T-cell (primary cell): ENCODE data around the gene TAF1C. TPM values are rescaled to one million over a fixed set of nuclear protein-coding genes. Genes with fewer than 3 reads are reported as not detected.
A peak's percentile ranks its signal among the peaks of the same experiment; 100 is the strongest.

Source experiments
- ATAC-seq, 4 experiments: fragments of 200-7000 bp in 3 of 4; fragments of 150-1000 bp in 1 of 4; cut with Tn5 transposase; replicated peaks in 1 of 4; 1 replicate in 3 of 4; 2 replicates in 1 of 4; pipeline ENCODE4 v1.10.0; 2021; ENCODE audit warnings: moderate library complexity in 3 of 4, mild to moderate bottlenecking in 2 of 4, moderate number of reproducible peaks in 1 of 4
- CTCF ChIA-PET, 2 donors: fragments of 300-600 bp; sonication (Branson Sonifier 250); formaldehyde crosslinking; loops; one replicate each; lab custom pipeline; 2022; ENCODE audit warnings: antibody characterized with exemption in 2 of 2; lab: Charles Lee
- POLR2A ChIA-PET, 2 donors: fragments of 300-600 bp; sonication (Branson Sonifier 250); formaldehyde crosslinking; loops; one replicate each; lab custom pipeline; 2022; ENCODE audit warnings: antibody characterized with exemption in 2 of 2; lab: Charles Lee
- DNase-seq, 35 experiments: peaks; one replicate each; pipeline versions ENCODE4 v3.0.0 to v3.0.0-alpha.2; 2013 to 2023
- H3K27ac ChIP-seq: one replicate; pipeline ENCODE4 v1.5.1; 2013; ENCODE audit warnings: low read length
- H3K27me3 ChIP-seq, 2 experiments: replicated peaks in 1 of 2; 1 replicate in 1 of 2; 2 replicates in 1 of 2; pipeline versions ENCODE4 v1.6.1 to v1.7.0; 2013; ENCODE audit warnings: low read length in 1 of 2, mixed read lengths in 1 of 2; ENCODE audit not compliant: control insufficient read depth in 2 of 2, insufficient read depth in 2 of 2; ENCODE audit errors: extremely low read depth in 1 of 2
- H3K36me3 ChIP-seq, 2 donors: 1 replicate in 1 of 2; 2 replicates in 1 of 2; pipeline versions ENCODE4 v1.6.1 to v1.7.0; 2013; ENCODE audit warnings: low read length in 1 of 2; ENCODE audit not compliant: control insufficient read depth in 2 of 2, insufficient read depth in 1 of 2; ENCODE audit errors: extremely low read depth in 1 of 2
- H3K4me1 ChIP-seq, 2 experiments: 1 replicate in 1 of 2; 2 replicates in 1 of 2; pipeline versions ENCODE4 v1.6.1 to v1.7.0; 2013; ENCODE audit warnings: low read length in 2 of 2, mixed read lengths in 1 of 2; ENCODE audit not compliant: insufficient read depth in 2 of 2, control insufficient read depth in 1 of 2; ENCODE audit errors: extremely low read depth in 1 of 2
- H3K4me3 ChIP-seq, 2 donors: 1 replicate in 1 of 2; 2 replicates in 1 of 2; pipeline versions ENCODE4 v1.5.1 to v1.7.0; 2013; ENCODE audit warnings: mild to moderate bottlenecking in 2 of 2, low read length in 1 of 2, moderate library complexity in 1 of 2; ENCODE audit not compliant: control insufficient read depth in 1 of 2; ENCODE audit errors: extremely low read depth in 1 of 2
- H3K9me3 ChIP-seq: 2 replicates; pipeline ENCODE4 v1.7.0; 2013
- H3K27ac Mint-ChIP-seq, 2 donors: one replicate each; pipeline ENCODE4 v1.8.0; 2020 to 2021; ENCODE audit warnings: mild to moderate bottlenecking in 2 of 2, mixed read lengths in 2 of 2
- H3K27me3 Mint-ChIP-seq, 2 donors: one replicate each; pipeline ENCODE4 v1.8.0; 2021 to 2022; ENCODE audit warnings: mixed read lengths in 2 of 2
- H3K36me3 Mint-ChIP-seq: one replicate; pipeline ENCODE4 v1.8.0; 2021; ENCODE audit warnings: mixed read lengths
- H3K4me1 Mint-ChIP-seq, 3 donors: one replicate each; pipeline ENCODE4 v1.8.0; 2020 to 2022; ENCODE audit warnings: mixed read lengths in 3 of 3, mild to moderate bottlenecking in 1 of 3
- H3K4me3 Mint-ChIP-seq, 3 donors: one replicate each; pipeline ENCODE4 v1.8.0; 2020 to 2022; ENCODE audit warnings: mild to moderate bottlenecking in 3 of 3, mixed read lengths in 3 of 3, moderate library complexity in 3 of 3
- H3K9me3 Mint-ChIP-seq, 3 donors: one replicate each; pipeline ENCODE4 v1.8.0; 2020 to 2022; ENCODE audit warnings: mixed read lengths in 3 of 3
- WGBS: methylation state at CpG from one replicate; pipeline ENCODE4 v1.1.5; 2013; ENCODE audit warnings: missing lambda C conversion rate; ENCODE audit not compliant: insufficient coverage; 5-methylcytosine and 5-hydroxymethylcytosine counted together
- total RNA-seq, 35 experiments: library from RNA in 6 of 35; stranded (reverse) in 6 of 35; fragments of 120-200 nt in 1 of 35; gene quantifications; one replicate each; pipeline versions ENCODE4 v1.2.1 to v1.2.4 and lab custom pipeline; 2013 to 2026

TAF1C gene
- total RNA-seq, 5 donors from 2014 or later (not counting 1 experiment from before 2014, with no cell fraction given): 81.9 to 97.6 (median 92.8) TPM

DNA sequence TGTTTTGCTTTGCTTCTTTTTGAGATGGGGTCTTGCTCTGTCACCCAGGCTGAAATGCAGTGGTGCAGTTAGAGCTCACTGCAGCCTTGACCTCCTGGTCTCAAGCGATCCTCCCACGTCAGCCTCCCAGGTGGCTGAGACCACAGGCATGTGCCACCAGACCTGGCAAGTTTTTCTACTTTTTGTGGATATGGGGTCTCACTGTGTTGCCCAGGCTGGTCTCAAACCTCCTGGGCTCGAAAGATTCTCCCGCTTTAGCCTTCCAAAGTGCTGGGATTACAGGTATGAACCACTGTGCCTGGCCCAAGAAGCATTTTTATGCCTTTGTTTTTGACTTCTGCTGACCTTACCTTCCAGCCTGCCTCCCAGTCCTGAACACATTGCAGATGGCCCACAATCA is 31.6 kb downstream of the TAF1C start:
- Mint-ChIP-seq H3K36me3 (no peaks in the 10 kb centered on the region), H3K9me3 (no peaks in the 10 kb centered on the region), H3K4me3 (no peak overlapping the region), H3K4me1 (no peaks in the 10 kb centered on the region), H3K27me3 (peaks cover 13 to 28% of the 10 kb centered on the region in 2 donors), H3K27ac (no peak overlapping the region)
- no peaks in the 10 kb centered on the region for H3K9me3 ChIP-seq
- H3K4me3 ChIP-seq: no peak overlapping the region
- no peaks in the 10 kb centered on the region for H3K36me3 ChIP-seq
- ChIA-PET POLR2A (no interaction called here), CTCF (no interaction called here)
- WGBS: 96% methylated on average over 4 of the region's 4 CpGs
- H3K27ac ChIP-seq: no peak overlapping the region
- H3K4me1 ChIP-seq: no peaks in the 10 kb centered on the region
- ATAC-seq (no peak), DNase-seq (no peak)
- H3K27me3 ChIP-seq: peaks cover 0 to 34% of the 10 kb centered on the region in 2 experiments

DNA sequence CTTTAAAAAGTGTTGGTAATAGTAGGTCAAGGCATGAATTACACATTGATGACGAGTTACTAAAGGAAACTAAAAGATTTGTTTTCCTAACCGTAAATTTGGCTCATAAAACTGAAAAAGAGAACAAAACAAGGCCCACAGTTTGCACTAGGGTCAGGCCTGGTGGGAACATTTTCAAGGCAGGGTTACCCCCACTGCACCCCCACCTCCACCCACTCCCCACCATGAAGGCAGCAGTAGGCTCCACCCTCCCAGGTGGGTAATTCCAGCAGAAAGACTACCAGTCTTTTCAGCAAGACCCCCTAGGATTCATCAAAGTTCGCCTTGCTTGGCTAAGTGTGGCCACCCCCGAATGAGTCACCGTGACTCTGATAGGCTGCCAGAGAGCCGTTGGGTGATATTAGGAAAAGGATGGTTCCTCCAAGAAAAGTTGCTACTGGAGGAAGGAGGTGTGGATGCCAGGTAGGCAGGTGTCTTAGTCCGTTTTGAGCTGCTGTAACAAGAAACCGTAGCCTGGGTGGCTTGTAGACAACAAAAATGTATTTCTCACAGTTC is 33.1 kb downstream of the TAF1C start:
- POLR2A ChIA-PET: no interaction called here
- Mint-ChIP-seq H3K27me3 (peaks cover 8 to 25% of the 10 kb centered on the region in 2 donors), H3K27ac (no peak overlapping the region), H3K9me3 (no peaks in the 10 kb centered on the region), H3K4me3 (no peak overlapping the region), H3K4me1 (no peaks in the 10 kb centered on the region), H3K36me3 (no peaks in the 10 kb centered on the region)
- Histone ChIP-seq H3K4me1 (no peaks in the 10 kb centered on the region), H3K4me3 (no peak overlapping the region), H3K27me3 (peaks cover 0 to 38% of the 10 kb centered on the region in 2 experiments), H3K36me3 (no peaks in the 10 kb centered on the region), H3K27ac (no peak overlapping the region), H3K9me3 (no peaks in the 10 kb centered on the region)
- ATAC-seq: no peak
- CTCF ChIA-PET: no interaction called here
- 70% methylated on average over 5 of the region's 8 CpGs for WGBS
- DNase-seq: no peak

DNA sequence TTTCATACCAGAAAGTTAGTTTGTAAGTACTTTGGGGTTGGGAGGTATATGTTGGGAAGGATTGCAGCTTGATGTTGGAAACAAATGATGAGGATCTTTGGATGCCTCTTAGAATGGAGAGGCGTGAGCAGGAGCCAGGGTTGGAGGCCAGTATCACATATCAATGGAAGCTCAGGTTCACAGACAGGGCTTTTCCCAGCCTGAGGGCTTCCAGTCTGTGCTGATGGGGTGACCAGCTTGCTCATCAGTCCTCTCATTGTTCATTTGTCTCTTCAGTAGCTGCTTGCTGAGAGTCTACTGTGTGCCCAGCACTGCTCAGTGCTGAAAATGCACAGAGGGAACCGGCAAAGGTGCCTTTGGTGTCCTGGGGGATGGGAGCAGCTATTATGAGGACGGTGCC is 35.9 kb downstream of the TAF1C start:
- no peaks in the 10 kb centered on the region for H3K36me3 ChIP-seq
- H3K27me3 ChIP-seq: peaks cover 4 to 34% of the 10 kb centered on the region in 2 experiments
- no peak overlapping the region for H3K4me3 Mint-ChIP-seq
- ChIA-PET POLR2A (no interaction called here), CTCF (interaction anchor here in 1 of 2 donors (1.1 kb wide), 1 partner anchor 9 kb away, joined by 3 read pairs; no protein-coding TSS in a partner anchor)
- H3K27me3 Mint-ChIP-seq: peaks cover 4 to 18% of the 10 kb centered on the region in 2 donors
- H3K9me3 Mint-ChIP-seq: no peaks in the 10 kb centered on the region
- no peak overlapping the region for H3K4me3 ChIP-seq
- no peak overlapping the region for H3K27ac Mint-ChIP-seq
- H3K4me1 ChIP-seq: no peaks in the 10 kb centered on the region
- 63% methylated on average over 2 of the region's 3 CpGs for WGBS
- no peaks in the 10 kb centered on the region for H3K36me3 Mint-ChIP-seq
- no peaks in the 10 kb centered on the region for H3K4me1 Mint-ChIP-seq
- no peaks in the 10 kb centered on the region for H3K9me3 ChIP-seq
- no peak for DNase-seq
- no peak overlapping the region for H3K27ac ChIP-seq
- ATAC-seq: no peak

DNA sequence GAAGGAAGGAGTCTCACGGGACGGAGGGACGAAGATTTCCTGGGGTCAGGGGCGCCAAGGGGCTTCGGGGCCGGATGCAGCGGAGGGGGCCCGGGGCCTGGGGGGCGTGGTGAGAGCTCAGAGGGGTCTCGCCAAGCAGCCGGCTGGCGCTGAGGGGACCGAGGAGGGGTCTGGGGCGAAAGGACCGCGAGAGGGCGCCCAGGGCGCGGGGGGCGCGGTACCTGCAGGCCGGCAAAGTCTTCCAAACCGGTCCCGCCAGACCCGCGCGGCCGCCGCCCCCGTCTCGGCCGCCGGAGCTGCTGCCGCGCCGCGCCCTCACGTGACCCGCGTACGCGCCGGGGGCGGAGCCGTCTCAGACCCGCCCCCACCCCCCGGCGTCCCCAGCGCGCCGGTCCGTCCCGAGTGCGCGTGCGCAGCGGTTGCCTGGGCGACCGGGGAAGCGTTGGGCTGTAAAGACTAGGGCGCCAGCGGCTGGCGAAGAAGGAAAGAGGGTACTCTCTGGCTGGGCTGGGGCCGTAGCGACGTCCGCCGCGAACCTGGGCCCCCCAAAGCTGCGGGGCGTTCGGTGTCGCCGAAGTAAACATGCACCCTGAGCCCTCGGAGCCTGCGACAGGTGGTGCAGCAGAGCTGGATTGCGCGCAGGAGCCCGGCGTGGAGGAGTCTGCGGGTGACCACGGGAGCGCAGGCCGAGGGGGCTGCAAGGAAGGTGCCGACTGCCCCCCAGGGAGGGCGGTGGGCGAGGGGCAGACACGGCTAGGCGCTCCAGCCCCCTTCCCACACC is 41.8 kb downstream of the TAF1C start, which contains the start of the genes DNAAF1 and HSDL1:
TSS of gene DNAAF1 (plus strand) at position 450 of the 781 bp plus-strand sequence. CDS start at position 583, 133 bp downstream.
TSS of gene HSDL1 (minus strand) at position 319 of the 781 bp plus-strand sequence. CDS start 13,856 bp downstream, outside the sequence.
- Mint-ChIP-seq H3K4me1 (peaks cover 19 to 23% (median 23%) of the 10 kb centered on the region in 3 donors), H3K9me3 (no peaks in the 10 kb centered on the region), H3K36me3 (peaks cover 3% of the 10 kb centered on the region), H3K27ac (peak within 1 kb of the TSS; percentile 76 to 83), H3K4me3 (peak within 1 kb of the TSS; percentile 86 to 99 (median 95)), H3K27me3 (peaks cover 0 to 2% of the 10 kb centered on the region in 2 donors)
- 2% methylated on average over 80 of the region's 89 CpGs for WGBS
- POLR2A ChIA-PET: interaction anchor here in 1 of 2 donors (0.7 kb wide), 1 partner anchor 28 kb away, joined by 3 read pairs; the partner anchor contains the start of gene MBTPS1
- DNase-seq (peak; percentile 83 to 97 (median 92)), ATAC-seq (peak; percentile 86 to 92 (median 88))
- H3K27ac ChIP-seq: no peak within 1 kb of the TSS
- CTCF ChIA-PET: interaction anchor here (0.7 to 1.6 kb wide), 4 partner anchors 28 to 60 kb away, joined by 3 to 5 read pairs (median 4); partner anchors contain the start of genes TAF1C (in 2 of the 2) and MBTPS1 (in 1 of the 2)
- no peaks in the 10 kb centered on the region for H3K9me3 ChIP-seq
- peaks cover 3 to 17% of the 10 kb centered on the region in 2 experiments for H3K4me1 ChIP-seq
- H3K4me3 ChIP-seq: peak within 1 kb of the TSS; percentile 69 to 71
- H3K27me3 ChIP-seq: peaks cover 4 to 22% of the 10 kb centered on the region in 2 experiments
- H3K36me3 ChIP-seq: no peaks in the 10 kb centered on the region

DNA sequence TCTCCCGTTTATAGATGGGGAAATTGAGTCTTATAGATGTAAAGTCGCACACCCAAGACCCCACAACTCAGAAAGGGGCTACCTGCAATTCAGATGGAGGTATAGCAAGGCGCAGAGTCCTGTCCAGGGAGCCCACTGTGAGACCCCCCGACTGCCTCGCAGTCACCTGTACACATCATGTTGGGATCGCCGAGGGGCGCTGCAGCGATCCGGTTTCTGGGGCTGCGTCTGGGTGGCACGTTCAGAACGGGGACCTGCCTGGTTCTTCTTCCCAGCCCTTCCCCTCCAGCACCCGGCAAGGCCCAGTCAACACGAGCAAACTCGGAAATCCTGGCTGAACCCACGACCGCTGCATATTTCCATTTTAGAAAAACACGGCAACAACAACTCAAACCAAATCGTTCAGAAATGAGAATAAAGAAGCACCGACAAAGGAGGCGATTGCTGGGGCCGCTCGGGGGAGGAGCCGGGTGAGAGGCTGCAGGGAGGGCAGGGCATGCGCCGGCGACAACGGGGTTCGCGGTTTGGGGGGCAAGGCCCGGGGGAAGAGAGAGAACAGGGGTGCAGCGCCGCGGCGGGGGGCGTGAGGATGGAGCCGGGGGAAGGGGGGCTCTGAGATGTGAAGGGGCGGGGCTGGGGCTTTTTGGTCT is 42.5 kb downstream of the TAF1C start:
- no peaks in the 10 kb centered on the region for H3K9me3 Mint-ChIP-seq
- POLR2A ChIA-PET: interaction anchor here (0.6 to 0.7 kb wide), 4 partner anchors 25 to 552 kb away, joined by 3 to 7 read pairs (median 3); partner anchors contain the start of gene MBTPS1 (in 1 of the 2)
- peaks cover 7% of the 10 kb centered on the region for H3K36me3 Mint-ChIP-seq
- peak overlapping the region; percentile 65 to 71 for H3K4me3 ChIP-seq
- H3K27me3 Mint-ChIP-seq: no peaks in the 10 kb centered on the region
- no peaks in the 10 kb centered on the region for H3K36me3 ChIP-seq
- peak overlapping the region; percentile 86 to 99 (median 95) for H3K4me3 Mint-ChIP-seq
- no peak overlapping the region for H3K27ac ChIP-seq
- CTCF ChIA-PET: interaction anchor here (0.6 to 1.6 kb wide), 8 partner anchors 24 to 64 kb away, joined by 3 to 11 read pairs (median 4); partner anchors contain the start of genes TAF1C (in 2 of the 2) and MBTPS1 (in 1 of the 2)
- H3K27ac Mint-ChIP-seq: peak overlapping the region; percentile 76 to 83
- peaks cover 3 to 18% of the 10 kb centered on the region in 2 experiments for H3K4me1 ChIP-seq
- peaks cover 4 to 19% of the 10 kb centered on the region in 2 experiments for H3K27me3 ChIP-seq
- DNase-seq (peak in 33 of 35 experiments; percentile 3 to 54 (median 29)), ATAC-seq (peak; percentile 48 to 54 (median 52))
- H3K4me1 Mint-ChIP-seq: peaks cover 23 to 30% (median 29%) of the 10 kb centered on the region in 3 donors
- under 1% methylated on average over 29 of the region's 39 CpGs for WGBS
- no peaks in the 10 kb centered on the region for H3K9me3 ChIP-seq
